ENCODE measurements around the gene ITPR3.

The ITPR3 gene

DNA sequence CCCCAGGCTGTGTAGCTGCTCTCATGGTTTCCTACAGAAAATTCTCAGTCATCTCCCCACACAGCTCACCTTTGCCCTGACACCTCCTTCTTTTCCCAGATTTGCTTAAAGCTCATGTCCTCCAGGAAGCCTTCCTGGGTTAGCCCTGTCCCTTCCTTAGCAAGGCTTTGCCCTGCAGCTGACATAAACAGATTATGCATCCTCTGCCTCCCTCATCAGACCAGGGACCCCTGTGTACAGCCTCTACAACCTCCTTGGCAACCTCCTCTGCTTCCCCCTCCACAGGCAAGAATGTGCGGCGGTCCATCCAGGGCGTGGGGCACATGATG, 50.6 kb downstream of the ITPR3 start:
- DNase-seq: no peak

GRCh38 chr6:33672808-33673207, 51.7 kb downstream of the ITPR3 start:
- peak; percentile 54 for DNase-seq

DNA sequence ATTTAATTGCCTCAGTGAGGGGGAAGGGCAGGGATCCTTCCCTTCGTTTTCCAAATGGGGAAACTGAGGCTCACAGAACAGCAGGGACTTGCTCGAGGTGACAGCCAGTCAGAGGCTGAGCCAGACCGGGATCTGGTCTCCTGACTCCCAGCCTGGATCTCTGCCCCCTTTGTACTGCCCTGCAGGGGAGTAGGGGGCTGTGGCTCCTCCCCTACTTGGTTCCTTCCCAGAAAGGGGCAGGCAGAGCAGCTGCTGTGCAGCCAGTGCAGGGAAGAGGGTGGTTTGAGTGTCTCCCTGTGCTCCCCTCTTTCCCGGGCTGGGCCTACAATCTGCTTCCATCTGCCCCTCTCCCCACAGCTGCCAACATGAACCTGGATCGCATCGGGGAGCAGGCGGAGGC, 52.7 kb downstream of the ITPR3 start:
- DNase-seq: no peak

DNA sequence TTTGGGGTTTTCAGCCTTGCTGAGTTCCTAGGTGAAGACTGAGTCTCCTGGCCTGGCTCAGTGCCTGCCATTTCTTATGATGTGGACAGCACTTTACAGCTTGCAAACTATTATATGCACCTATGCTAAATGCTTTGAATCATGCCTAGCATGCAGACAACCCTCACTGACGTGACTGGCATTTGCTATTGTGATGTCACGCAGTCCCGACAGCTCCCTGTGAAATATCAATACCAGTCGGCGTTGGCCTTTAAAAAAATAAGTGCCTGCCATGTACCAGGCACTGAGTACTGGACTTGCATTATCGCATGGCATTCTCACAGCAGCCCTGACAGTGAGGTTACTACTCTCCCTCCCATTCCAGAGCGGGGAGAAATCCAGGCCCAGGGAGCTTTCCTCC, 54.8 kb downstream of the ITPR3 start:
- DNase-seq: no peak

GRCh38 chr6:33676416-33677142, 55.5 kb downstream of the ITPR3 start:
- DNase-seq: no peak

DNA sequence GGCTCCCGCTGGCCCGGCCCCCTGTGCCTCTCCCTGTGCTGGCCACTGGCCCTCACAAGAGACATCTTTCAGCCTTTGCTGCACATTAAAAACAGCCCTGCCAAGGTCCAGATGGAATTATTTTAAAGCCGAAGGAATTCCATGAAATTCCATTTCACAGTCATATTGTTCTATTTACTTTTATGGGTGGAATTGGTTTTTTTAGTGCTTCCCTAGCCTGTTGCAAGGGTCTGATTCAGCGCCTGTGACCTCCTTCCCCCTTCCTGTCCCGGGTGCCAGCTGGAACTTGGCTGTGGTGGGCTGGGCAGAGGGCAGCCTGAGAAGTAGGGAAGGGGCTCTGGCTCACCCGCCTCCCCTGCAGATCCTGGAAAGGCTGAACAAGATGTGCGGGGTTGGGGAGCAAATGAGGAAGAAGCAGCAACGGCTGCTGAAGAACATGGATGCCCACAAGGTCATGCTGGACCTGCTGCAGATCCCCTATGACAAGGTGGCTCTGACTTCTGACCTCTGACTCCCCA, 56.1 kb downstream of the ITPR3 start:
- DNase-seq: peak; percentile 49

- DNase-seq: no peak
These were observed 56.6 kb downstream of the ITPR3 start for GRCh38 chr6:33677689-33678088.

GRCh38 chr6:33678233-33678931, 57.3 kb downstream of the ITPR3 start:
- DNase-seq: no peak

GRCh38 chr6:33678932-33679490, 57.9 kb downstream of the ITPR3 start:
- no peak for DNase-seq

- no peak for DNase-seq
These were observed 58.6 kb downstream of the ITPR3 start for GRCh38 chr6:33679761-33680160.

GRCh38 chr6:33682341-33682740, 61.2 kb downstream of the ITPR3 start:
- DNase-seq: no peak

DNA sequence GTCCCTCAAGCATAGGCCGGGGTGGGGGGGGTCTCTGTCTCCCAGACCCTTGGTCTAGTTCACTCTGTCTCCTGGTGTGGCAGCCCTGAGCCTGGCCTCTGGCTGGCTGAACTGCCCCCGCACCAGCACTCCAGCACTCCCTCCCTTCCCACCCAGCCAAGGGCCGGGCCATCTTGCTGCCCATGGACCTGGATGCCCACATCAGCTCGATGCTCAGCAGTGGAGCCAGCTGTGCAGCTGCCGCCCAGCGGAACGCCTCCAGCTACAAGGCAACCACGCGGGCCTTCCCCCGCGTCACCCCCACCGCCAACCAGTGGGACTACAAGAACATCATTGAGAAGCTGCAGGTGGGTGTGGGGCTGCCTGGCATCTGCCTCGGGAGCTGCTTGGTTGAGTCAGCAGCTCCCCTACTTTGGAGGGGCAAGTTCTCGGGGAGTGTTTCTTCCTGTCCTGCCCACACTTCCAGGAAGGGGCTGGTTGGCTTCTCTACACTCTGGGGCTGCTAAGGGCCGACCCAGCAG, 62.0 kb downstream of the ITPR3 start:
- DNase-seq: peak; percentile 49

DNA sequence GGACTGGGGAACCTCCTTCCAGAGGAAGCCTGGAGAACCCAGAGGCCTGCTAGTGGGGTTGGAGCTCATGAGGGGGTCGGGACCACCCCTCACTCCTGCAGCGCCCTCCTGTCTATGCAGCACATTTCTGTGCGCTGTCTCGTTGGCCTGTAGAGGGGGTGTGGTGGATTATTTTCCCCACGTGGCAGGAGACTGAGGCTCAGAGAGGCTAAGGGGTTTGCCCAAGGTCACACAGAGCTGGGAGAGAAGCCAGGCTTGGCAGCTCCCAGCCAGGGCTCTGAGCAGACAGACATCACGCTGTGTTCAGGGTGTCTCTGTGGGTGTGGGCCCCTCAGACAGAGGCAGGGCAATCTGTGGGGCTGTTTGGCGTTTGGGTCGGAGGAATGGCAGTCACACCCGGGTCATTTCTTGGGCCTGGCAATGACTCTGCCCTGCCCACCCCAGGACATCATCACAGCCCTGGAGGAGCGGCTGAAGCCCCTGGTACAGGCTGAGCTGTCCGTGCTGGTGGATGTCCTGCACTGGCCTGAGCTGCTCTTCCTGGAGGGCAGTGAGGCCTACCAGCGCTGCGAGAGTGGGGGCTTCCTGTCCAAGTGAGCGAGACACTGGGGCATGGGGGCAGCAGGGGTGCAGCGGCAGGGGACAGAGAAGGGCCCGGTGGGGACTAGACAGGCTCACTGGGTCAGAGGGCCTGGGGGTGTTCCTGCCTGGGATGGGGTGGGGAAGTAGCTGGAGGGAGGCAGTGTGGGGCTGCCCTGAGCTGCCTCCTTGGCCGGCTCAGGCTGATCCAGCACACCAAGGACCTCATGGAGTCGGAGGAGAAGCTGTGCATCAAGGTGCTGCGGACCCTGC, 62.7 kb downstream of the ITPR3 start:
- no peak for DNase-seq

- no peak for DNase-seq
These were observed 63.3 kb downstream of the ITPR3 start for GRCh38 chr6:33684428-33684896.

DNA sequence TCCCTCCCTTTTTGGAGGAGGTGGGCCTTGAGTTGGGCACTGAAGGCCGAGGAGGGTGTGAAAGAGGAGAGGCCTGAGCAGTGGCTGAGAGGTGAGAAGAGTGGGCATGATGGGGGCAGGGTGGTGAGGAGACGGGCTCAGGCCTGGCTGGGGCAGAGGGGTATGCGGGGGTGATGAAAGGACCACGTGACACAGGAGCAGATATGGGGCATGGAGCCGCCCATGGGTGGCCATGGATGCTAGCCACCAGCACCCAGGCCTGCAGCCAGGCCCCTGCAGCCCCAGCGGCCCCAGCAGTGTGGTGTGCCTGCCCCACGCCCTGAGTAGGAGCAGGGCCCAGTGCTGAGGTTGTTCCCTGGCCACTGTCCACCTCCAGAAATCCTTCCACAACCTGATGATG, 63.9 kb downstream of the ITPR3 start:
- no peak for DNase-seq

DNA sequence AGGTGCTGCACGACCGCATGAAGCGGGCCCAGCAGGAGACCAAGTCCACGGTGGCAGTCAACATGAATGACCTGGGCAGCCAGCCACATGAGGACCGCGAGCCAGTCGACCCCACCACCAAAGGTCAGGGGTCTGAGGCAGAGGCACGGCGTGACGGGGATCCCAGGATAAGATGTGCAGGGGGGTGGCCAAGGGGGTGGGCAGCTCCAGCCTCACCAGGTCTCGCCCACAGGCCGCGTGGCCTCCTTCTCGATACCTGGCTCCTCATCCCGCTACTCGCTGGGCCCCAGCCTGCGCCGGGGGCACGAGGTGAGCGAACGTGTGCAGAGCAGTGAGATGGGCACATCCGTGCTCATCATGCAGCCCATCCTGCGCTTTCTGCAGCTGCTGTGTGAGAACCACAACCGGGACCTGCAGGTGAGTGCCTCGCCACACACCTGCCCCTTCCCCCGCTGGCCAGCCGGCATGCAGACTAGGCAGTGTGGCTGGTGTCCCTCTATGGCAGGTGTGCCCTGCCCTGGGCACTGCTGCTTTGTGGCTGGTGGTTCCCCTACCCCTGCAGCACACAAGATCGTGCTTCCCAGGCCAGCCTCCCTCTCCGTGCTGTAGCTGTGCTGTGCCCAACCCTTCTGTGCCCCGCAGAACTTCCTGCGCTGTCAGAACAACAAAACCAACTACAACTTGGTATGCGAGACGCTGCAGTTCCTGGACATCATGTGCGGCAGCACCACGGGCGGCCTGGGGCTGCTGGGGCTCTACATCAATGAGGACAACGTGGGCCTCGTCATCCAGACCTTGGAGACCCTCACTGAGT, 64.5 kb downstream of the ITPR3 start:
- no peak for DNase-seq

DNA sequence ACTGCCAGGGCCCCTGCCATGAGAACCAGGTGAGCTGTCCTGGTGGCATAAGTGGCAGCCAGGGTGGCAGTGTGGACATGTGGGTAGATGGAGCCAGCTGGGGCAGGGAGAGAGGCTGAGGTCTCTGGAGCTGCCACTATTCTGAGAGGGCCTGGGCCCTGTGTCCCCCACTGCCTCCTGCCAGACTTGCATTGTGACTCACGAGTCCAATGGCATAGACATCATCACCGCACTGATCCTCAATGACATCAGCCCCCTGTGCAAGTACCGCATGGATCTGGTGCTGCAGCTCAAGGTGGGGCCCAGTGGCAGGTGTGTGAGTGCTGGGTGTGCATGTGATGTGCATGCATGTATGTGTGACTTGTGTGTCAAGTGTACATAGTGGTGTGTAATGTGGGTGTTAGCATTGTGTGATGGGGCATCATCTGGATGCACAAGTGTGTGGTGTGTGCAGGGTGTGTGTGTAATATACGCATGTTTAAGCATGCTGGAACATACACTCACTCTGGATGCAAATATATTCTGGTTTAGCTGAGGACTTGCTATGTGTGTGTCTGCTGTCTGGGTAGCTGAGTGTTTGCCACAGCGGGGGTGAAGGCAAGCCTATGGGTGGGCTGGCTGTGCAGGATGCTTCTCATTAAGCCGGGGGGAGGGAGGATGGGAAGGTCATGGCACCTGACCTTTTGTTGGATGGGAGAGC, 65.3 kb downstream of the ITPR3 start:
- DNase-seq: no peak

DNA sequence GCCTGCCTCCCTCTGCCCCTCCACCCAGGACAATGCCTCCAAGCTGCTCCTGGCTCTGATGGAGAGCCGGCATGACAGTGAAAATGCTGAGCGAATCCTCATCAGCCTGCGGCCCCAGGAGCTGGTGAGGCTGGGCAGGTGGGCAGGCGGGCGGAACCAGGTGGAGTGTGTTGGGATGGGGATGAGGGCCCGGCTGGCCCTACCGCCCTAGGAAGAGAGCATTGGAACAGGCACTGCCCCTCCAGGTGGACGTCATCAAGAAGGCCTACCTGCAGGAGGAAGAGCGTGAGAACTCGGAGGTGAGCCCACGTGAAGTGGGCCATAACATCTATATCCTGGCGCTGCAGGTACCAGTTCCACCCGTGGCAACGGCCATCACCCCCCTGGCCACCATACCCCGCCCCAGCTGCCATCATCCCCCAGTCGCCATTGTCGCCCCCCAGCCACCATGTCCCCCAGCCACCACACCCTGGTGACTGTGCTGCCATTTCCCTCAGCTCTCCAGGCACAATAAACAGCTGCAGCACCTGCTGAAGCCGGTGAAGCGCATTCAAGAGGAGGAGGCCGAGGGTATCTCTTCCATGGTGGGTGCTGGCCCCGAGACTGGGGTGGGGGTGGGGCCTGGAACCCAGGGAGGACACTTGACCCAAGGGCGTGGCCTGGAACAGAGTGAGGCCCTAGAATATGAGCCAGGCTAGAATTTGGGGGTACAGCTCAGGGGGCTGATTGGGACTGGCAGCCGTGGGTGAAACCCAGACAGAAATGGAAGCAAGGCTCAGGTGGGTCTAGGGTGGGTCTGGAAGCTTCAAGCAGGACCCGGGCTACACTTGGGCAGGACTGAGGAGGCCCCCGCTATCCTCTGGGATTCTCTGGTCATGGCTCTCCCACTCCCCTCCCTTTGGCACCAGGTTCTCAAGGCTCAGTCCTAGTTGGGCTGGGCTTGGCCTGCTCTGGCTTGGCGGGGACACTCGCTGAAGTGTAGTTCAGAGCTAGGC, 66.2 kb downstream of the ITPR3 start:
- no peak for DNase-seq

DNA sequence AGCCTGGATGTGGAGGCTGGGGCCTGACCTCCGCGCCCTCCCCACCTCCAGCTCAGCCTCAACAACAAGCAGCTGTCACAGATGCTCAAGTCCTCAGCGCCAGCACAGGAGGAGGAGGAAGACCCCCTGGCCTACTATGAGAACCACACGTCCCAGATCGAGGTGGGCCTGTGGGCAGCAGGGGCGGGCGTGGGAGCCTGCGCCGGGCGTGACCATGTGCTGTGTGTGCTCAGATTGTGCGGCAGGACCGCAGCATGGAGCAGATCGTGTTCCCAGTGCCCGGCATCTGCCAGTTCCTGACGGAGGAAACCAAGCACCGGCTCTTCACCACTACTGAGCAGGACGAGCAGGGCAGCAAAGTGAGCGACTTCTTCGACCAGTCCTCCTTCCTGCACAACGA, 66.9 kb downstream of the ITPR3 start:
- DNase-seq: no peak
